Measurements from ENCODE around the gene C19orf12. TPM values are rescaled to one million over a fixed set of nuclear protein-coding genes. Genes with fewer than 3 reads are reported as not detected.
A peak's percentile ranks its signal among the peaks of the same experiment; 100 is the strongest.

The C19orf12 gene
- total and polyA plus RNA-seq, 2 of the 13 experiments (the other 11 are each of a cell fraction or from before 2014, with no cell fraction given) = 17.7 to 34.4 TPM

- TF ChIP-seq ZBTB20 (CRISPR knock-in tag; IDR thresholded peaks at IDR 0.05; ENCODE audit: borderline replicate concordance, low read depth) = no peak
- TF ChIP-seq MAFG (CRISPR knock-in tag; IDR thresholded peaks at IDR 0.05) = no peak
- no peak for TF ChIP-seq YEATS2 (CRISPR knock-in tag; IDR thresholded peaks at IDR 0.05; ENCODE audit: borderline replicate concordance)
- no peak for TF ChIP-seq SNAPC2 (CRISPR knock-in tag; IDR thresholded peaks at IDR 0.05)
- TF ChIP-seq ZFP90 (CRISPR knock-in tag; IDR thresholded peaks at IDR 0.05; ENCODE audit: borderline replicate concordance) = peak; percentile 28; the same call in 1 of the 2 replicates
- no peak; the same call in 1 of the 2 replicates for TF ChIP-seq CREBL2 (CRISPR knock-in tag; IDR thresholded peaks at IDR 0.05; ENCODE audit: borderline replicate concordance)
- no peak for TF ChIP-seq KDM6A (CRISPR knock-in tag; IDR thresholded peaks at IDR 0.05; ENCODE audit: low read depth)
- no peak for TF ChIP-seq SMAD3 (CRISPR knock-in tag; IDR thresholded peaks at IDR 0.05)
- no peak for TF ChIP-seq ZNF431 (CRISPR knock-in tag; IDR thresholded peaks at IDR 0.05; ENCODE audit: borderline replicate concordance, low read depth)
- no peak for TF ChIP-seq MLLT10 (CRISPR knock-in tag; IDR thresholded peaks at IDR 0.05)
- TF ChIP-seq ZFP91 (CRISPR knock-in tag; IDR thresholded peaks at IDR 0.05; ENCODE audit: borderline replicate concordance) = peak; percentile 27; the same call in 1 of the 2 replicates
- no peak for TF ChIP-seq ZNF24 (IDR thresholded peaks at IDR 0.05)
- no peak for TF ChIP-seq ZUFSP (CRISPR knock-in tag; IDR thresholded peaks at IDR 0.05; ENCODE audit: borderline replicate concordance)
- no peak for TF ChIP-seq ZNF180 (CRISPR knock-in tag; IDR thresholded peaks at IDR 0.05; ENCODE audit: borderline replicate concordance, low read depth)
- TF ChIP-seq ZBTB40 (IDR thresholded peaks at IDR 0.05) = no peak
- TF ChIP-seq ZBTB40 (CRISPR knock-in tag; IDR thresholded peaks at IDR 0.05) = peak; percentile 20; the same call in 1 of the 2 replicates
- TF ChIP-seq SP4 (CRISPR knock-in tag; IDR thresholded peaks at IDR 0.05) = no peak
Observed at GRCh38 chr19:29714953-29715700, at the start of gene C19orf12 (continued).
